ENCODE measurements around the gene OOSP4A. TPM values are rescaled to one million over a fixed set of nuclear protein-coding genes. Genes with fewer than 3 reads are reported as not detected.

Gene OOSP4A
- total RNA-seq = not detected

GRCh38 chr11:59963733-59964132 lies at the start of gene OOSP4A:
TSS of gene OOSP4A (plus strand) at chr11:59964033. CDS start at chr11:59964033, 0 bp downstream.
- no peak for DNase-seq (ENCODE audit: low spot score in 2 of 2)
- 82 to 85% methylated on average over 3 of the region's 3 CpGs for WGBS, 2 donors
- no peak for TF ChIP-seq CTCF (IDR thresholded peaks at IDR 0.05)
- no peak for TF ChIP-seq POLR2A (IDR thresholded peaks at IDR 0.05)
- no peak within 1 kb of the TSS for H3K4me3 ChIP-seq (ENCODE audit: low read depth, poor library complexity, severe bottlenecking)
- intact Hi-C loops (cut with DNase I; ENCODE audit: low total_unique reads) = no loop called here

GRCh38 chr11:59918480-59918879 lies 45.4 kb upstream of the OOSP4A start:
- WGBS, 2 donors = 81% methylated on average over 2 of the region's 2 CpGs
- intact Hi-C loops (cut with DNase I; ENCODE audit: low total_unique reads) = no loop called here
- TF ChIP-seq POLR2A (IDR thresholded peaks at IDR 0.05) = no peak
- TF ChIP-seq CTCF (IDR thresholded peaks at IDR 0.05) = no peak
- no peak for DNase-seq (ENCODE audit: low spot score in 2 of 2)
- H3K4me3 ChIP-seq (ENCODE audit: low read depth, poor library complexity, severe bottlenecking) = no peak overlapping the region

GRCh38 chr11:59918987-59919589 lies 44.7 kb upstream of the OOSP4A start:
- TF ChIP-seq POLR2A (IDR thresholded peaks at IDR 0.05) (no peak), CTCF (IDR thresholded peaks at IDR 0.05) (no peak)
- WGBS, 2 donors = 30 to 38% methylated on average over 3 of the region's 3 CpGs
- no peak for DNase-seq (ENCODE audit: low spot score in 2 of 2)
- H3K4me3 ChIP-seq (ENCODE audit: low read depth, poor library complexity, severe bottlenecking) = no peak overlapping the region
- intact Hi-C loops (cut with DNase I; ENCODE audit: low total_unique reads) = no loop called here

GRCh38 chr11:59923813-59924212 lies 40.0 kb upstream of the OOSP4A start:
- TF ChIP-seq POLR2A (IDR thresholded peaks at IDR 0.05) = no peak
- no peak for TF ChIP-seq CTCF (IDR thresholded peaks at IDR 0.05)
- 93 to 95% methylated on average over 6 of the region's 6 CpGs for WGBS, 2 donors

GRCh38 chr11:59931688-59932087 lies 32.1 kb upstream of the OOSP4A start:
- DNase-seq (ENCODE audit: low spot score in 2 of 2) = no peak
- TF ChIP-seq CTCF (IDR thresholded peaks at IDR 0.05) = no peak
- no peak for TF ChIP-seq POLR2A (IDR thresholded peaks at IDR 0.05)
- H3K4me3 ChIP-seq (ENCODE audit: low read depth, poor library complexity, severe bottlenecking) = no peak overlapping the region
- WGBS, 2 donors = 67% methylated on average over 1 of the region's 1 CpG; no CpG with 5 or more reads in 1 of the 2 donors
- intact Hi-C loops (cut with DNase I; ENCODE audit: low total_unique reads) = no loop called here

More at GRCh38 chr11:59923813-59924212, 40.0 kb upstream of the OOSP4A start:
- H3K4me3 ChIP-seq (ENCODE audit: low read depth, poor library complexity, severe bottlenecking) = no peak overlapping the region
- DNase-seq (ENCODE audit: low spot score in 2 of 2) = no peak
- intact Hi-C loops (cut with DNase I; ENCODE audit: low total_unique reads) = no loop called here

GRCh38 chr11:59938132-59938531 lies 25.7 kb upstream of the OOSP4A start, which contains the start of gene OOSP1:
TSS of gene OOSP1 (plus strand) at chr11:59938432. CDS start at chr11:59938455, 23 bp downstream.
- H3K4me3 ChIP-seq (ENCODE audit: low read depth, poor library complexity, severe bottlenecking) = no peak within 1 kb of the TSS
- no peak for DNase-seq (ENCODE audit: low spot score in 2 of 2)
- TF ChIP-seq POLR2A (IDR thresholded peaks at IDR 0.05) (no peak), CTCF (IDR thresholded peaks at IDR 0.05) (no peak)
- WGBS, 2 donors = 43 to 57% methylated on average over 2 of the region's 2 CpGs
- intact Hi-C loops (cut with DNase I; ENCODE audit: low total_unique reads) = no loop called here
